ENCODE results near the gene MTA1. TPM values are rescaled to one million over a fixed set of nuclear protein-coding genes. Genes with fewer than 3 reads are reported as not detected.

Gene MTA1
- total RNA-seq, 1 donor from 2014 or later, result 59.8 TPM

- DNase-seq (ENCODE audit: low spot score), result no peak
- H3K4me3 ChIP-seq, result no peak overlapping the region
- Mint-ChIP-seq H3K27me3 (ENCODE audit: insufficient read depth, low read depth) (peaks cover 12% of the 10 kb centered on the region), H3K9me3 (no peaks in the 10 kb centered on the region), H3K27ac (no peak overlapping the region), H3K4me1 (peaks cover 8% of the 10 kb centered on the region), H3K4me3 (no peak overlapping the region), H3K36me3 (no peaks in the 10 kb centered on the region)
- no peaks in the 10 kb centered on the region for H3K79me2 ChIP-seq (ENCODE audit: low read depth)
- H4K20me1 ChIP-seq (ENCODE audit: low read depth), result no peaks in the 10 kb centered on the region
- H3K4me1 ChIP-seq, result no peaks in the 10 kb centered on the region
- H3K36me3 ChIP-seq, result no peaks in the 10 kb centered on the region
- H3F3A ChIP-seq (ENCODE audit: low read depth), result no peaks in the 10 kb centered on the region
- no peak overlapping the region for H3K27ac ChIP-seq
- H2AFZ ChIP-seq (replicated peaks), result no peak overlapping the region
- no peak for TF ChIP-seq EZH2 (IDR thresholded peaks at IDR 0.05)
- TF ChIP-seq CTCF (IDR thresholded peaks at IDR 0.05), result no peak
- no peak for TF ChIP-seq EZH2phosphoT487 (IDR thresholded peaks at IDR 0.05)
- no peaks in the 10 kb centered on the region for H3K9me3 ChIP-seq (ENCODE audit: low read depth)
- no peak overlapping the region for H3K9ac ChIP-seq
- no peak overlapping the region for H3K4me2 ChIP-seq
- peaks cover 25% of the 10 kb centered on the region for H3K27me3 ChIP-seq
Observed at GRCh38 chr14:105505101-105505500, 85.5 kb downstream of the MTA1 start.

GRCh38 chr14:105507247-105507646 is 87.6 kb downstream of the MTA1 start:
- Histone ChIP-seq H3K27ac (no peak overlapping the region), H2AFZ (replicated peaks) (no peak overlapping the region), H3K36me3 (no peaks in the 10 kb centered on the region), H3K27me3 (peaks cover 44% of the 10 kb centered on the region), H3K79me2 (ENCODE audit: low read depth) (no peaks in the 10 kb centered on the region), H3K4me1 (no peaks in the 10 kb centered on the region), H3F3A (ENCODE audit: low read depth) (no peaks in the 10 kb centered on the region), H4K20me1 (ENCODE audit: low read depth) (no peaks in the 10 kb centered on the region), H3K9ac (no peak overlapping the region), H3K9me3 (ENCODE audit: low read depth) (no peaks in the 10 kb centered on the region), H3K4me3 (no peak overlapping the region), H3K4me2 (no peak overlapping the region)
- Mint-ChIP-seq H3K36me3 (no peaks in the 10 kb centered on the region), H3K4me1 (peaks cover 7% of the 10 kb centered on the region), H3K4me3 (no peak overlapping the region), H3K27me3 (ENCODE audit: insufficient read depth, low read depth) (peaks cover 20% of the 10 kb centered on the region), H3K27ac (no peak overlapping the region), H3K9me3 (no peaks in the 10 kb centered on the region)
- no peak for DNase-seq (ENCODE audit: low spot score)
- TF ChIP-seq EZH2 (IDR thresholded peaks at IDR 0.05), result no peak
- TF ChIP-seq CTCF (IDR thresholded peaks at IDR 0.05), result no peak
- TF ChIP-seq EZH2phosphoT487 (IDR thresholded peaks at IDR 0.05), result no peak

- H3K79me2 ChIP-seq (ENCODE audit: low read depth), result no peaks in the 10 kb centered on the region
- H3K36me3 Mint-ChIP-seq, result no peaks in the 10 kb centered on the region
Observed at GRCh38 chr14:105508069-105508468, 88.4 kb downstream of the MTA1 start.

More at GRCh38 chr14:105508069-105508468, 88.4 kb downstream of the MTA1 start:
- Histone ChIP-seq H4K20me1 (ENCODE audit: low read depth) (no peaks in the 10 kb centered on the region), H3K36me3 (no peaks in the 10 kb centered on the region), H3F3A (ENCODE audit: low read depth) (no peaks in the 10 kb centered on the region), H3K27me3 (peaks cover 52% of the 10 kb centered on the region), H3K4me1 (no peaks in the 10 kb centered on the region), H3K4me2 (no peak overlapping the region), H3K27ac (no peak overlapping the region), H3K9ac (no peak overlapping the region), H3K9me3 (ENCODE audit: low read depth) (no peaks in the 10 kb centered on the region), H2AFZ (replicated peaks) (no peak overlapping the region), H3K4me3 (no peak overlapping the region)
- Mint-ChIP-seq H3K4me3 (no peak overlapping the region), H3K27ac (no peak overlapping the region), H3K27me3 (ENCODE audit: insufficient read depth, low read depth) (peaks cover 16% of the 10 kb centered on the region), H3K9me3 (no peaks in the 10 kb centered on the region), H3K4me1 (peaks cover 7% of the 10 kb centered on the region)
- TF ChIP-seq CTCF (IDR thresholded peaks at IDR 0.05), result no peak
- TF ChIP-seq EZH2 (IDR thresholded peaks at IDR 0.05), result no peak
- DNase-seq (ENCODE audit: low spot score), result no peak

Data from neural progenitor cell (in vitro differentiated cells).